GM04503 (cell line): Measurements from ENCODE around the gene ZNF467.

Source experiments
- DNase-seq: peaks from one replicate; pipeline ENCODE4 v3.0.0-alpha.2; 2012; ENCODE audit warnings: low read depth

Gene ZNF467

GRCh38 chr7:149785983-149786382 is 12.6 kb upstream of the ZNF467 start:
- DNase-seq = no peak

GRCh38 chr7:149785402-149785801 is 12.0 kb upstream of the ZNF467 start:
- DNase-seq = no peak

DNA sequence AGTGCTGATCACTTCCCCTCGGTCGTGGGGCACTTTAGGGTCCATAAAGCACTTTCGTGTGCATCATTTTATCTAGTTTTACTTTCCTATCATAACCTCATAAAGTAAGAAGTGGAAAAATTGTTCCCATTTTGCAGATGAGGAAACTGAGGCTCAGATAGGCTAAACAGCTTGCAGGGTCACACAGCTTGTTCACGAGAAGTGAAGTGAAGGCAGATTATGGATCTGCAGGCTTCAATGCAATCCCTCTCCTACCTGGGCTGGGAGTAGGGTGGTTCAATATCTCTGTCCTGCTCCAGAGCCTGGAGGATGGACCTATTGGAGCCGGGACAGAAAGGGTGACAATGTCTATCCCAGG is 10.8 kb upstream of the ZNF467 start:
- DNase-seq = no peak

DNA sequence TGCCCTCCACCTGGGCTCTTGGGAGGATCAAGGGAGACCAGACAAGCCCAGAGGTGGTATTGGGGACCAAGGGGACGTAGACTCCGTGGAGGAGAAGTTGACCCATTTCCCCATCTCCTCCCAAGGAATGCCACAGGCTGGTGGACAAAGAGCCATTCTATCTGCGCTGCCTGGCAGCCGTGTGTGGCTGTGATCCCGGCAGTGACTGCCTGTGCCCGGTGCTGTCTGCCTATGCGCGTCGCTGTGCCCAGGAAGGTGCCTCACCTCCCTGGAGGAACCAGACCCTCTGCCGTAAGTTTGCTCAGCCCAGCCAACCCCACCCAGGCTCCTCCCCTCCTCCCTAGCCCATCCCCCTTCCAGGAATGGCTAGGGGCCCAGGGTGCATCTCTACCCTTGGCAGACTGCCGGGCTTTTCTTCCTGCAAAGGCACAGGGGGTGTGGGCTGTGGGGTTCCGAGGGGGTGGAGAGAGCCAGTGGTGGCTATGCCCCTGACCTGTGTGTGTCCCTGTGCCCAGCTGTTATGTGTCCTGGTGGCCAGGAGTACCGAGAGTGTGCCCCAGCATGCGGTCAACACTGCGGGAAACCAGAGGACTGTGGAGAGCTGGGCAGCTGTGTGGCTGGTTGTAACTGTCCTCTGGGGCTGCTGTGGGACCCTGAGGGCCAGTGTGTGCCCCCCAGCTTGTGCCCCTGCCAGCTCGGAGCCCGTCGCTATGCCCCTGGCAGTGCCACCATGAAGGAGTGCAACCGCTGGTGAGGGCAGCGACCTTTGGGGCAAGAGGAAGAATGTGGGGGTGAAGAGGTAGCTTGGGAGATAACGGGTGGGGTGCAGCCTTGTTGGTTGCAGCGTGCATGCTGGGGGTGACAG is 10.2 kb upstream of the ZNF467 start:
- DNase-seq = no peak

DNA sequence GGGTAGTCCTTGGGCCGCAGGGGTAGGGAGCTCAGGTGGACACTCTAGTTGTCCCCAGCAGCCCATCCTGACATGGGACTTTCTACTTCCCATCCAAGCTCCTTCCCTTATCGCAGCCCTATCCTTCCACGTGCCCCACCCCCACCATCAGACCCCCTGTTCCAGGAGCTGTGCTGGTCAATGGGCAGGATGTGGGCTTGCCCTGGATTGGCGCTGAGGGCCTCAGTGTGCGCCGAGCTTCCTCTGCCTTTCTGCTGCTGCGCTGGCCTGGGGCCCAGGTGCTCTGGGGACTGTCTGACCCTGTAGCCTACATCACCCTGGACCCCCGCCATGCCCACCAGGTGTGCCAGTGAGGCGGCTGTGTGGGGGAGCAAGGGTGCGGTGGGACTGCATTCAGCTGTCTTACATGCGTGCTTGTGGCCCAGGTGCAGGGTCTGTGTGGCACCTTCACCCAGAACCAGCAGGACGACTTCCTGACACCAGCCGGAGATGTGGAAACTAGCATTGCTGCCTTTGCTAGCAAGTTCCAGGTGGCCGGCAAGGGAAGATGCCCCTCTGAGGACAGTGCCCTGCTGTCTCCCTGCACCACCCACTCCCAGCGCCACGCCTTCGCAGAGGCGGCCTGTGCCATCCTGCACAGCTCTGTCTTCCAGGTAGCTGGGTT is 9.4 kb upstream of the ZNF467 start:
- DNase-seq = no peak

DNA sequence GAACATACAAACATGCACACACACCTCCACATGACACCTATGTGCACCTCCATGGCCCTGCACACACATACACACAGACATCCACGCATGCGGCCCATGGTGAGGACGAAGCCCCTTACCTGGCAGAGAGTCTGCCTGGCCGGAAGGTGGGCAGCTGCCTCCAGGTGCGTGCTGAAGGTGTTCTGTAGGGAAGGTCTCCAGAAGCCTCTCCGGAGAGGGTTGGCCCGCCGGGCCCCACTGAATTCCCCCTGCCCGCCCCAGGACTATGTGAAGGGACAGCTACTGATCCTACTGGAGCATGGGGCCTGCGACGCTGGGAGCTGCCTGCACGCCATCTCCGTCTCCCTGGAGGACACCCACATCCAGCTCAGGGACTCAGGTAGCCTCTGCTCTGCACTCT is 8.5 kb upstream of the ZNF467 start:
- DNase-seq = no peak

DNA sequence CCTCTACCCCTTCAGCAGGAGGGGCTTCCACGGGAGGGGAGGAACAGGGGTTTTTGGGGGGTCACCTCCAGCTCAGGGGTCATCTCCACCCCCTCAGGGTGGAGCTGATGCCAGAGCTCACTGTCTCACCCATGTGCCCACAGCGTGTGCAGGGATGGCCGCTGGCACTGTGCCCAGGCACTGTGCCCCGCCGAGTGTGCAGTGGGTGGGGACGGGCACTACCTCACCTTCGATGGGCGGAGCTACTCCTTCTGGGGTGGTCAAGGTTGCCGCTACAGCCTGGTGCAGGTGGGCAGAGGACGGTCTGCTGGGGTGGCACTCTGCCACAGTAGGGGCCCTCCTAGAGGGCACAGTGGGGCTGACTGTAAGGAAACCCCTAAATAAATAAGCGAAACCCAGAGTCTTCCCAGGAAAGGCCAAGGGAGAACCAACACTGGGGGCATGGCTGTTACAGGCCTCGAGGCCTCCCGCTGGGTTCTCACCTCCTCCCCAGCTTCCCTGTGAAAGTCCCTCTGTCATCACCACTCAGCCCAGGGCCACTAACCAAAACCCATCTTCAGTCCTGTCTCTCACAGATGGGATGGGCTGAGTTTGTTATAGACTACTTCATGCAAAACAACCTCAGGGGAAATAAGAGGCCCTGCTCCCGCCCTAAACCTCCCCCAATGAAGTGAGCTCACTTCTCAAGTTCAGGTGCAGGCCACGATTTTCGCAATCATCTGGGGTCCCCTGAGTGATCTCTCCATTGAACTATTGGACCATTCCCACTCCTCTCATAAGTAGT is 7.4 kb upstream of the ZNF467 start:
- no peak for DNase-seq

- no peak for DNase-seq
These were observed 6.7 kb upstream of the ZNF467 start for GRCh38 chr7:149780056-149780455.

DNA sequence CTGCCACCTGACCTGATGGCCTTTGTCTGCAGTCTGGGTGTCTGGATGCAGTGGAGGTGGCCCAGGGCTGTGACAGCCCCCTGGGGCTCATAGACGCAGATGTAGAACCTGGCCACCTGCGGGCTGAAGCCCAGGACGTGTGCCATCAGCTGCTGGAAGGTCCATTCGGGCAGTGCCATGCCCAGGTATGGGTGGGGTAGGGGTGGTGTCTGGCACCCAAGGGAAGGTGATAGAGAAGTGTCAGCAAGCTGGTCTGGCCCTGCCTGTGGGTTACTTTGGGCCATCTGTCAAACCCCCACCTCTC is 6.1 kb upstream of the ZNF467 start:
- DNase-seq = no peak

GRCh38 chr7:149778696-149779501 is 5.5 kb upstream of the ZNF467 start:
- no peak for DNase-seq

DNA sequence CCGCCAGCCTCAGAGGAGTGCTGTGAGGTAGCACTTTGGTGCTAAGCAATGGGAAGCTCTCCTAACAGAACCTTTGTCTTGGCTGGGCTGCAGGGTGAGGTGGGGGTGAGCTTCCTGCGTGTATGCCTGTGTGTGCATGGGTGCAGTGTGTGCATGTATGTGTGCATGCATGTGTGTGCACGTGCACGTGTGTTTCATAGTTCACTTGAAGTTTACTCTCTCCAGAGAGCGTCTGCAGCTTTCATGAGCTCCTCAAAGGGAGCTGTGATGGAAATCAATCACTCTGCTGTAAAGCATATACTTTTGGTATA is 4.9 kb upstream of the ZNF467 start:
- no peak for DNase-seq

- DNase-seq = no peak
These were observed 4.4 kb upstream of the ZNF467 start for GRCh38 chr7:149777551-149778326.

DNA sequence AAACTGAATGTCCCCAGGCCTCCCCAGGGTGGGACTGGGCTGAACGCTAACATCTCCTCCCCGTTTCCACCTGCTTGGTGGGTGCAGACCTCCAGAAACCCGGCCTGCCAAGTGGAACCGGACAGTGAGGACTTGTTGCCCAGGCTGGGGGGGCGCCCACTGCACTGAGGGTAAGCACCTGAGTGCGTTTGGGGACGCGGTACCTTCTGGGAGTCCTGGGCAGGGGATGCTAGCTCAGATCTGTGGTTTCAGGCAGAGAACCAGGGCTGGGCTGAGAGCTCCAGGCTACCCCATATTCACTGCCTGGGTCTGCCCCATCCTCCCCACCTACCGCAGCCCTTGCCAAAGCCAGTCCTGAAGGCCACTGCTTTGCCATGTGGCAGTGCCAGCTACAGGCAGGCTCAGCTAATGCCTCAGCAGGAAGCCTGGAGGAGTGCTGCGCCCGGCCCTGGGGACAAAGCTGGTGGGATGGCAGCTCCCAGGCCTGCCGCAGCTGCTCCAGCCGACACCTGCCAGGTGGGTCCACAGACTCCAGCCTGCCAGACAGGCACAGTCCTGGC is 3.5 kb upstream of the ZNF467 start:
- no peak for DNase-seq

DNA sequence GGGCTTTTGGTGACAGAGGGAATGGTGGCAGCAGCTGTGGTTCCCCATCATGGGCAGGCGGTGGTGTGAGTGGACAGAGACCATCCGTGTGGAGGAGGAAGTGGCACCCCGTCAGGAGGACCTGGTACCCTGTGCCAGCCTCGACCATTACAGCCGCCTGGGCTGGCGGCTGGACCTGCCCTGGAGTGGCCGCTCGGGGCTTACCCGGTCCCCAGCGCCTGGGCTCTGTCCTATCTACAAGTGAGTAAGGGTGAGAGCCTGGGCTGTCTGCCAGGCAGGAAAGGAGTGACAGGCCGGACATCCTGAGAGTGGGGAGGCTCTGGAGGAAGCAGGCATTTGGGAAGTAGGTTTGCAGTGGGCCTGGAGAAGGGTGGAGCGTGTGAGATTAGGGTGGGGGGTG is 2.9 kb upstream of the ZNF467 start:
- DNase-seq = no peak

DNA sequence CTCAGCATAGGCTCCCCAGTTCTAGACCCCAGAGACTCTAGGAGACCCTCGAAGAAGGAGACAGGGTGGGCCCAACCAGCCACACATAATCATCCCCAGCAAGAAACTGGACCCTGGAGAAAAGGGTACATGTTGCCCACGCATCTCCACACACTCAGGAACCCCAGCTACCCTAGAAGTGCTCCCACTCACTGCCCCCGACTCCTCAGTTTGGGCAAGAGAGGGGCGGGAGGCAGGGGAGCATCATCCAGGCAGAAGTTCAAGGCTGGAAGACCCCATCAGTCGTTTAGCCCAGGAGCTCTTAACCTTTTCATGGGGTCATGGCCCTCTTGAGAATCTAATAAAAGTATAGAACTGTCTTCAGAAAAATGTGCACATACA is 1.8 kb upstream of the ZNF467 start:
- no peak for DNase-seq

DNA sequence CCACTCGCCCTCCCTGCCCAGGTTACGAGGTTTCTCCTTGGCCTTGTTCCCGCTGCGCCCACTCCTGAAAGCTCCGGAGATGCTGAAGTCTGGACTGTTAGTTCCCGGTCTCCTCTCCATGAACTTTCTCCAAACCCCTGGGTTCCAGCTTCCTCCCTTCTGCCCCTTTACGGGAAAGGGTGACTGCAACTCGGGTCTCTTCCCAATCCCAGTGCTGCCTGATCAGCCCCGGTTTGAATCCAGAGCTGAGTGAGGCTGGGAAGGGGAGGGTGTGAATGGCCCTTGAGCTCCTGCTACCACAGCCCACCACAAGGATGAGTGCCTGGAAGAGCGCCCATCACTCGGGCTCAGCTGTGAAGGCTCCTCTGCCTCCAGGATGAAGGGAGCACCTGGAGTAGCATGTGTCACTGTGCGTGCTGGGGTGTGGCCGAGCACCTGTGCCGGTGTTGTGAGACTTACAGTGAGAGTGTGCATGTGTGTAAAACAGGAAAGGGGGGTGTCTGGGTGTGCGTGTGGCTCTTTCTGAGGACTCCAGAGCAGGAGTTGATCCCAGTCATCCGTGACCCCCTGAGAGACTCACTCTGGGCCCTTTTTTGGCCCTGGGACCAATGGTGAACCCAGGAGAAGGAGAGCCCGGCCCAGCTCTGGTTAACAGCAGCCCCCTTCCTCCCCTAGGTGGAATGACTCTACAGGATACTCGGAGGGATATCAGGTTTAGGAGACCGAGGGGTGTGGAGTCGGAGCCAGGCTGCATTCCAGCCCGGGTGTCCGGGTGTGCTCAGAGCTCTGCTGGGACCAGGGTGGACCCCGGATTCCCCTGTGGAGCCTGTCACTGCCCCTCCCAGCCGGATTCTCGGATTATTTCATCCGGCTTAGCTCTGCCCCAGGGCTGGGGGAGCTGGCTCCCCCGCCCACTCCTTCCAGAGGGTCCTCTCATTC is 1.1 kb upstream of the ZNF467 start:
- DNase-seq = no peak

DNA sequence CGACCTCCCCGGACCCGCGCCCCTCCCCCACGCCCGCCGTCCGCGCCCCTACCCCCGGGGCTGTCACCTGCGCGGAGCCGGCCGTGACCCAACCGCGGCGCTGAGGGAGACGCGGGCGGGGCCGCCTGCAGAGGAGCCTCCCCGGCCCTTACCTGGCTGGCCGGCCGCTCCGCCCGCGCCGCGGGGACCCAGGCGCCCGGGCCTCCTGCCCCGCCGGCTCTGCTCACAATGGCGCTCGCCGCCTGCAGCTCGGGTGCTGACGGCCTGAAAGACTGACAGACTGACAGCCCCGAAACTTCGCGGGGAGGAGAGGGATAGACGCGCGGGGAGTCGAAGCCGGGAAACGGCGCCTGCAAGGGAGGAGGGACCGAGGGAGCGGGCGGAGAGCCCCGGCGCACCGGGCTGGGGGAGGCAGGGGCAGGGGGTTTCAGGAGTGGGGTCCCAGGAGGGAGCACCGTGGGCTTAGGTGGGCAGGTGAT is 393 bp downstream of the ZNF467 start:
- no peak for DNase-seq

- no peak for DNase-seq
These were observed 990 bp downstream of the ZNF467 start for GRCh38 chr7:149772241-149772955.

DNA sequence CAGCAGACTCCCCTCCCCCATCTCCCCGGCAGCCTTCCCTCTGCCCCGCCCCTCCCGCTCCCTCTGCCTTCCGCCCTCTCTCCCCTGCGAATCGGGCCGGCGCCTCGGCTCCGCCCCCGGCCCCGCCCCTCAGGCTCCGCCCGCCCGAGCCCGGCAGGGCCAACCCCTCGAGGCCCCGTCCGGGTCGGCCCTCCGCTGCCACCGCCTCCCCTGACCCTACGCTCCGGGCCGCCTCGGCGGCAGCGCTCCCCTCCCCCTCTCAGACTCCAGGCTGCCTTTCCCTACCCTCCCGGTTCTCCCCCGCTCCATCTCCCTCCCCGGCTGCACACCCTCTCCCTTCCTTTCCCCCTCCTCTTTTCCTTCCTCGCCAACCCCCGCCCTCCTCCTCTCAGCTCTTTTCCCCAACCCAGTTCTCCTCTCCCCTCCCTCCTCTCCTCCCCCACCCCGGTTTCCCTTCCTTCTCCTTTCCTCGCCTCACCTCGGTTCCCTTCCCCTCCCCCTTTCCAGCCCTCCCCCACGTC is 1.6 kb downstream of the ZNF467 start:
- peak; percentile 8 for DNase-seq
